Suprapubic skin (tissue), 3 donors: ENCODE results near the gene CACNA2D4.

Experiments
- POLR2AphosphoS5 ChIP-seq, 3 donors: sonication (generic); formaldehyde crosslinking; IDR thresholded peaks; one replicate each; pipeline ENCODE4 v1.6.1; 2017; ENCODE audit warnings: antibody characterized with exemption in 3 of 3
- TF ChIP-seq, protein P1 (sequence below), 2 donors: fragments of 200-600 bp in 1 of 2; fragments of 450-650 bp in 1 of 2; sonication (generic) in 1 of 2; IDR thresholded peaks; one replicate each; pipeline ENCODE4 v1.5.1; 2016 to 2019; ENCODE audit warnings: antibody characterized with exemption in 2 of 2, mild to moderate bottlenecking in 1 of 2, moderate library complexity in 1 of 2

DNA sequence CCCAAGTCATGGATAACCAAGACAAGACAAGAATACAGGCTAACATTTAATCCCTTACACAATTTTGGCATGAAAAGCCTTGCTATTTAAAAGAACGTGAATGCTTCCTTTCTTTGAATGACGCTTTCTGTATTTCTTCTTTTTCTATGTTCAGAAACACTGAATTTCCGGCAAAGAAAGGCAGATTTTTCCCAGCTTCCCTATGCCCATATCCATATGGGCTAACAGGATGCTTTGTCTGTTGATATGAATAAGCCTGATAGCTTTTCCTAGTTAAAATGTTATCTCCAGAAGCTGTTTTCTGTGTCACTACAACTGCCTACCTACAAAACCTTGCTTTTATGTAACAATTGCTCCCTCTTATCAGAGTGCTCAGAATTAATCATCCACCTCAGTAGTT, 38.3 kb upstream of the CACNA2D4 start:
- TF ChIP-seq, protein P1, sequence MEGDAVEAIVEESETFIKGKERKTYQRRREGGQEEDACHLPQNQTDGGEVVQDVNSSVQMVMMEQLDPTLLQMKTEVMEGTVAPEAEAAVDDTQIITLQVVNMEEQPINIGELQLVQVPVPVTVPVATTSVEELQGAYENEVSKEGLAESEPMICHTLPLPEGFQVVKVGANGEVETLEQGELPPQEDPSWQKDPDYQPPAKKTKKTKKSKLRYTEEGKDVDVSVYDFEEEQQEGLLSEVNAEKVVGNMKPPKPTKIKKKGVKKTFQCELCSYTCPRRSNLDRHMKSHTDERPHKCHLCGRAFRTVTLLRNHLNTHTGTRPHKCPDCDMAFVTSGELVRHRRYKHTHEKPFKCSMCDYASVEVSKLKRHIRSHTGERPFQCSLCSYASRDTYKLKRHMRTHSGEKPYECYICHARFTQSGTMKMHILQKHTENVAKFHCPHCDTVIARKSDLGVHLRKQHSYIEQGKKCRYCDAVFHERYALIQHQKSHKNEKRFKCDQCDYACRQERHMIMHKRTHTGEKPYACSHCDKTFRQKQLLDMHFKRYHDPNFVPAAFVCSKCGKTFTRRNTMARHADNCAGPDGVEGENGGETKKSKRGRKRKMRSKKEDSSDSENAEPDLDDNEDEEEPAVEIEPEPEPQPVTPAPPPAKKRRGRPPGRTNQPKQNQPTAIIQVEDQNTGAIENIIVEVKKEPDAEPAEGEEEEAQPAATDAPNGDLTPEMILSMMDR (IDR thresholded peaks at IDR 0.05): no peak
- TF ChIP-seq POLR2AphosphoS5 (IDR thresholded peaks at IDR 0.05): no peak
